ENCODE measurements around the gene CDK11A.
A peak's percentile ranks its signal among the peaks of the same experiment; 100 is the strongest.
"Not testable (repeated sequence)": the region's sequence is repeated elsewhere in the genome, so short reads cannot be mapped to it uniquely, and the experiment has no call there.

The CDK11A gene

GRCh38 chr1:1662392-1662791 lies 61.8 kb downstream of the CDK11A start:
- not testable (repeated sequence) for DNase-seq (ENCODE audit: low read depth)

GRCh38 chr1:1658583-1659549 lies 65.3 kb downstream of the CDK11A start, which contains the start of gene CDK11B:
Gene CDK11B (minus strand): TSS chr1:1659004. CDS start chr1:1657485, 1,519 bp downstream.
- DNase-seq (ENCODE audit: low read depth) = peak; percentile 70
